HG02938 (cell line): ENCODE measurements around the gene DDX53.

Experiments
- ATAC-seq: cut with Tn5 transposase; IDR thresholded peaks from one replicate; pipeline ENCODE4 v1.9.1; 2021; ENCODE audit warnings: mild to moderate bottlenecking, moderate library complexity; ENCODE audit not compliant: unreplicated experiment

DDX53 gene

GRCh38 chrX:22999696-23000223, at the start of gene DDX53:
DDX53 (plus strand) TSS chrX:22999960; CDS start chrX:23000058, 98 bp downstream.
- no peak for ATAC-seq

GRCh38 chrX:22950269-22951266, 49.2 kb upstream of the DDX53 start:
- no peak for ATAC-seq

- ATAC-seq, result no peak
These were observed 47.8 kb upstream of the DDX53 start for GRCh38 chrX:22952010-22952409.

GRCh38 chrX:22958250-22958649, 41.5 kb upstream of the DDX53 start:
- ATAC-seq, result no peak

- no peak for ATAC-seq
These were observed 40.4 kb upstream of the DDX53 start for GRCh38 chrX:22959204-22959920.

GRCh38 chrX:22963196-22963595, 36.6 kb upstream of the DDX53 start:
- ATAC-seq, result no peak

- no peak for ATAC-seq
These were observed 31.3 kb upstream of the DDX53 start for GRCh38 chrX:22968494-22968893.

- no peak for ATAC-seq
These were observed 30.3 kb upstream of the DDX53 start for GRCh38 chrX:22969411-22969810.

GRCh38 chrX:22970861-22971260, 28.9 kb upstream of the DDX53 start:
- ATAC-seq, result no peak

- no peak for ATAC-seq
These were observed 25.1 kb upstream of the DDX53 start for GRCh38 chrX:22974616-22975015.

- no peak for ATAC-seq
These were observed 24.0 kb upstream of the DDX53 start for GRCh38 chrX:22975786-22976185.

- ATAC-seq, result no peak
These were observed 13.8 kb upstream of the DDX53 start for GRCh38 chrX:22985958-22986357.

GRCh38 chrX:22987452-22987851, 12.3 kb upstream of the DDX53 start:
- ATAC-seq, result no peak

- ATAC-seq, result no peak
These were observed 3.4 kb downstream of the DDX53 start for GRCh38 chrX:23003116-23003515.

- ATAC-seq, result no peak
These were observed 8.8 kb downstream of the DDX53 start for GRCh38 chrX:23008431-23009099.

- ATAC-seq, result no peak
These were observed 12.4 kb downstream of the DDX53 start for GRCh38 chrX:23012162-23012561.

- ATAC-seq, result no peak
These were observed 12.9 kb downstream of the DDX53 start for GRCh38 chrX:23012636-23013035.

GRCh38 chrX:23013366-23013765, 13.6 kb downstream of the DDX53 start:
- ATAC-seq, result no peak

- ATAC-seq, result no peak
These were observed 31.8 kb downstream of the DDX53 start for GRCh38 chrX:23031600-23031999.

GRCh38 chrX:23035493-23035892, 35.7 kb downstream of the DDX53 start:
- ATAC-seq, result no peak

- ATAC-seq, result no peak
These were observed 46.7 kb downstream of the DDX53 start for GRCh38 chrX:23046443-23046842.
